ENCODE measurements around the gene MYO3B.
"Not testable (repeated sequence)": the region's sequence is repeated elsewhere in the genome, so short reads cannot be mapped to it uniquely, and the experiment has no call there.

The MYO3B gene

DNA sequence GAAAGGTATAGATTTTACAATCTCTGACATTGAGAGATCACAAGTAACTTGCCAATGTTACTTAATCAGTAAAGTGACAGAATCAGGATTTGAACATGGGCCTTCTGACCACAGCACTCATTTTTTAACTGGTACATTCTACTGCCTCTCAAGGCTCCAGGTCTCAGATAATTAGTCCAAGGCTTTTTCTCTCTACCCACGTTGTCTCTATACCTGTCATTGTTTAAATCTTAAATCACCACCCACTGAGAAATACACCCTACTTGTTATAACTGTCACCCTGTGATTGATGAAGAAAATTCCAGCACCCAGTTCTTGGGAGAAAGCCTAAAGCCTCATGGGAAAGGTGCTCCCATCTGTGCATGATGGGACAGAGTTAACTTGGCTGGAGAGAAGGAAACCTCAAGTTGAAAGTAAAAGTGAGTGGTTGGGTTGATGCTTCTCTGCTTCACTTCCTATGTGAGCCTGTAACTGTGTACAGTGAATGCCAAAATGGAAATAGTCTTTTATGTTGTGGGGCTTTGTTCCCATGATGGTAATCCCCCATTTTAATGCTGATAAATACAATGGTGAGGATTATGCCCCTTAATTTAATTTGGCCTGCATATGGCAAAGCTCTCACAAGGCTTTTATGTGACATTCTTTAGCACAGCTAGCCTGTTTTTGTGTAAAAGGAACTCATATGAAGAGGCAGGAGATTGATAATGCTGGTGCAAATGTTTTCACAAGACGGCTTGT is 347.1 kb downstream of the MYO3B start:
- no peak for DNase-seq

- DNase-seq = no peak
Observed at GRCh38 chr2:170525566-170525900, 347.6 kb downstream of the MYO3B start.

GRCh38 chr2:170530284-170530745 is 352.4 kb downstream of the MYO3B start:
- no peak for DNase-seq

DNA sequence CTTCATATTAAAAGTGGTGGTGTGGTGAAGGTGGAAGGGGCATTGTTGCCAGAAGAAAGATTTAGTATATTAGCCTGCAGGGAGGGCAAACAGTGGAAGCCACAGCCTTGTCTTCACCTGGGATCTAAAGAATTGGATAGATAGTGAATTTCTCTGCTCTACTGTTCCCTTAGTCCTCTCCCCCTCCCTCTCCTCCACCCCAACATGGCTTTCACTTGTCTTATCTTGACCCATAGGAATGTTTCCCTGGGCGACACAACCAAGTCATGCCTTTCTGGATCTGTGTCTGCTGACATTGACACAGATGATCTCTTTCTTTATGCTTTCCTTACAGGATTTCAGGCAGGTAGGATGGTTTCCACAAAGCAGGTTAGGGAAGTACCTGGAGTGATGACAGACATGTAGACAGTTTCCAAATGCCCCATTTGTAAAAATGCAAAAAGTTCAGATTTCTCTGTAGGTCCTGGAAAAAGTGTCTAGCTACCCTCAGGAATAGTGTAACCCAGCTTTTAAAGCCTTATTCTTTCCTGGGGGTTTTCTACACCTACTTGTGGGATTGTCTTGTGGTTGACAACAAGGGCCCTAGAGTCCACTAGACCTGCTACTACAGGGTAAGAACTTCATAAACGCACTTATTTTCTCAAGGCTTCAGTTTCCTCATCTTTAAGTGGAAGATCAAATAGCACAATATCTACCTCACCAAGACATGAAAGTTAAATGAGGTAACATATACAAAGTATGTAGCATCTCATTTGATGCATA is 353.0 kb downstream of the MYO3B start:
- no peak for DNase-seq

DNA sequence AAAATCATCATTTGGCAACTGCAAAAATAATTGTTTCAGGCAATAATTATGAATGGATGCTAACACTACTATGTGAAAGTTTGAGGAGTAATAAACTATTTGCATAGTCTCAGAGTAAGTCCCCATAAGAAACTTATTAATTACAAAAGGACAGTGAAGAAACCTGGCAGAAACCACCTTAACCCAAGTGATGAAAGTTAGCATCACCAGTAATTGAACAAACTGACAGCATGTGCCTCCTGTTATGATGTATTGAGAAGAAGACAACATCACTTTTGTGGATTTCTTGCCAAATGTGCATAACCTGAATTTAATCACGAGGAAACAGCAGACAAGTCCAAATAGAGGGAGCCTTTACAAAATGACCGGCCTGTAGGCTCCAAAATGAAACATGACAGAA is 353.9 kb downstream of the MYO3B start:
- no peak for DNase-seq

DNA sequence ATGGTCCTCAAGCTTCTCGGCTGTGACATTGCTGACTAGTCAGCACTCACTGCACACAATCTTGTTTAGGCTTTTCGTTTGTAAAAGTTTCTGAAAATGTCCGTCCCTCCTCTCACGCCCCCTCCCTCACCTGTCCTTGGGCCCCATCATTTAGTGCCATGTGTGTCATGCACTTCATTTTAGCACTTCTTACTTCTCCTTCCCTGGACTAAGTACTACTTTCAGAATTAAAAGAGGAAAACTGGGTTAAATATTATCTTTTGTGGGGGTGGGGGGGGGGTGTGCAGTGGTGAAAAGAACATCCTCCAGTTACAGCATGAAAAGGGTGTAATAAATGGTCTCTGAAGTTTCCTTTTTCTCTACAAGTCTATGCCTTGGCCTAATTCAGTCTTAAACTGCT is 355.2 kb downstream of the MYO3B start:
- DNase-seq = no peak

GRCh38 chr2:170535552-170535951 is 357.6 kb downstream of the MYO3B start:
- no peak for DNase-seq

DNA sequence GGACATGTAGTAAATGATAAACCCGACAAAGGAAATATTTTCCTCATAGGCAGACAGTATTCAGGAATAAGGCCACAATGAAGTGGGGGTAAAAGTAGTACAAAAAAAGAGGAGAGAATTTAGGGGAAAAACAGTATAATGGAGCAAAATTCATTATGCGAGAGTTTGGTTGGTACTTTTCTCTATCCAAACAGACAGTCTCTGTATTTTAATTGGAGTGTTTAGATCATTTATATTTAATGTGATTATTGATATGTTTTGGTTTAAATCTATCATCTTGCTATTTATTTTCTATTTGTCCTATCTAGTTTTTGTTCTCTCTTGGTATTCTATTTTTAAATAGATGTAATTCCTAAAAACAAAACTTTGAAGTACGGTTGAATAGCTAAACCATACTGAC is 366.9 kb downstream of the MYO3B start:
- DNase-seq = no peak

DNA sequence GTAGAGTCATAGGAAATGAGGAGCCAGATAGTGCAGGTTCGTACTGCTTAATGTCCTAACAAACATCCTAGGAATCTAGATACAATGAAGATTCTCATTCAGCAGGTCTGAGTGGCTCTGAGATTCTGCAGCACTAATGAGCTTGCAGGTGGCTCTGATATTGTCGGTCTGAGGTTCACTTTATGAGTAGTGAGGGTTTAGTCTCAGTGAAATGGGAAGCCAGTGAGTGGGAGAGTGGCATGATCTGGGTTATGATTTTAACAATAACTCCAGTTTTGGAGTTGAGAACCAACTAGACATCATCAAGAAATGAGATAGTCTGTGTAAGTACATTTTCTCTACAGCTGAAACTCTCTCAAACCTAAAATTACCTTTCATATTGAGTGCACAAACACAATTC is 370.4 kb downstream of the MYO3B start:
- no peak for DNase-seq

DNA sequence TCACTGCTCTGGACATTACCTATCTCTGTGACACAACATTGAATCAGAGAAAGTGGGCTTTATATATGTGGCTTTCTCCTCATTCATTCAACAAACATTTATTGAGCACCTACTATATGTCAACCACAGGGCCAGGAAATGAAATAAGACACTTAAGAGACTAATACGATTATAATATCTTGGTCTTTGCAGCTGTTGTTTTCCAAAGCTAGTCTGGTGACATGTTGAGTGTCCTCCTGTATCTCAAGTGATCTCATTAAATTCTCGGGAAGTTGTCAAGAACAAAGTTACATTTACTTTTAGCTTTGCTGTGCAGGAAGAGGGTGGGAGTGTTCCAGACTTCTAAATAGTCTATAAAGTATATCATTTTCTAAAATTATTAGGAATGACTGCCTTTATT is 372.6 kb downstream of the MYO3B start:
- DNase-seq = no peak

DNA sequence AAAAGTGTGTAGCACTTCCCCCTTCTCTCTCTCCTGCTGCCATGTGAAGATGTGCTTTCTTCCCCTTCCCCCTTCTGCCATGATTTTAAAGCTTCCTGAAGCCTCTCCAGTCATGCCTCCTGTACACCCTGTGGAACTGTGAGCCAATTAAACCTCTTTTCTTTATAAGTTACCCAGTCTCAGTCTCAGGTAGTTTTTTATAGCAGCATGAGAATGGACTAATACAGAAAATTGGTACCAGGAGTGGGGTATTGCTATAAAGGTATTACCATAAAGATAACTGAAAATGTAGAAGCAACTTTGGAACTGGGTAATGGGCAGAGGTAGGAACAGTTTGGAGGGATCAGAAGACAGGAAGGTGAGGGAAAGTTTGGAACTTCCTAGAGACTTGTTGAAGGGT is 374.0 kb downstream of the MYO3B start:
- not testable (repeated sequence) for DNase-seq

GRCh38 chr2:170553748-170554147 is 375.8 kb downstream of the MYO3B start:
- no peak for DNase-seq

DNA sequence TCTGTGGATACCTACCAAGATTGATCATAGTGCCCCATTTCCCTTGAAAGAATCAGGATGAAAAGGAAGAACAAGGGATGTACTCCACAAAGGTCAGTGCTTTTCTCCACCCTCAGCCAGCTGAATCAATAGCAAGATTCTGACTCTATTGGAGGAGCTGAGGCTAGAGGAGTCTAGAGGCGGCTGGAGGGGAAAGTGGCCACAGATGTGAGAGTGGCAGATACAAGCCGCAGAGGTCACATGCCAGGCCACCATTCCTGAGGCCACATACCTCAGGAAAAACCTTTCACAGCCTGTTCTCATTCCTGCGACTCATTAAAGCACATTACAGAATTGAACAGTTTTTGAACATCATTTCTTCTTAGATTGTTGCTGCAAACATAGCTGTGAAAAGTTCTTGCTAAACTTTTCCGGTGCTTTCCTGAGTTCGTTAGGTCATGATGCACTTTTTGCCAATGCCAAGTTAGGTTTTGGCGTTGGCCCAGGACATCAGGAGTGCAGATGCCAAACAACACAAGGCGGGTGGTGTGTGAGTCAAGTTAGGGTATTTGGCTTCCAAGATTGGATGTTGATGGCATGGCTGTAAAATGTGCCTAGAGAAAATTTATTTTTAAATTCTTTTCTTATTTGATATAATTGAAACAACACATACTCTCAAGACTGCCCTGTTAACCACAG is 376.5 kb downstream of the MYO3B start:
- DNase-seq = no peak

DNA sequence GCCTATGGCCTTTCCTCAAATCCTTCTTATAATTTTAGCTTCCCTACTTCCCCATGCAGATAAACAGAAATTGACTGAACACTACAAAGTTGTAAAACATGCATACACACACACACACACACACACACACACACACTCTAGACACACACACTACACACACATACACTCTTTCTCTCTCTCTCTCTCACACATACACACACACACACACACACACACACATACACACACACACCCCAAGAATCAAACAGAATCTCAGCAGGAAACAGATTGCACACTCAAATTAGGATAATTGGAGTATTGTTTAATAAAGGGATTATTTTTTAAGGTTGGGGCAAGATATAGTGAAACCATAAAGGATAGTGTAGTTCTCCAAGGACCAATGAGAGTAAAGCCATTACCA is 385.0 kb downstream of the MYO3B start:
- no peak for DNase-seq

- no peak for DNase-seq
Observed at GRCh38 chr2:170563401-170563800, 385.5 kb downstream of the MYO3B start.

DNA sequence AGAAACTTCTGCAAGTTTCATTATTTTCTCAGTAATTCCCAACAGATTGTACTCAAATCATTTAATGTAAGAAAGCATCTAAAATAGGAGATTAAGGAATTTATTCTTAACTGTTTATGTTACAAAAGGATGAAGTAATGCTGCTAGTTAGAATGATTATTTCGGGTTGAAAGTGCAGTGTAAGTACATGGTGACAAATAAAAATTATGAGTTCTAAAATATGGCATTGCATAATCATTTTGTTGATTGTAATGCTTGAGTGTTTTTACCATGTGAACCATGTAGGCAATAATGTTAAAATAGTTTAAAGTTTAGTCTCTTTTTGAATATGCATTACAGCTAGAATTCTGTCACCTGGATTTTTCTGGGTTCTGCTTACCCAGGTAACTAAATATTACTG is 388.2 kb downstream of the MYO3B start:
- DNase-seq = no peak

DNA sequence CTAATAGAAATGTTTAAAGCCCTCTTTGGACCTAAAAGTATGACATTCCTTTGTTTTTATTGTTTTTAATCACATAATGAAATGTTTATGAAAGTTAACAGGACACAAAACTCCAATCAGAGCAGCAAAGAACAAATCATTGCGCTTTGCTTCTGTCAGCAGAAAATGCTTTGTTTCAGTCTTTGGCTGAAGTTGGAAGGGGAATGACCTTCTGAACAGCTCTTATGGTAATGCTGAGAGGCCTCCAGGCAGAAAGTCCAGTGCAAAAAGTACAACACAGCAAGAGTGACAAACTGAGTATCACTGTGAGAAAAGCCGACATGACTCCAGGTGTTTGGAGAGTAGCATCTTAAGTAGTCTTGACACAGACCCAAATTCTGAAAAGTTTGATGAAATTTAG is 389.5 kb downstream of the MYO3B start:
- DNase-seq = no peak

GRCh38 chr2:170568511-170568910 is 390.6 kb downstream of the MYO3B start:
- DNase-seq = no peak

- no peak for DNase-seq
Observed at GRCh38 chr2:170571612-170572011, 393.7 kb downstream of the MYO3B start.

DNA sequence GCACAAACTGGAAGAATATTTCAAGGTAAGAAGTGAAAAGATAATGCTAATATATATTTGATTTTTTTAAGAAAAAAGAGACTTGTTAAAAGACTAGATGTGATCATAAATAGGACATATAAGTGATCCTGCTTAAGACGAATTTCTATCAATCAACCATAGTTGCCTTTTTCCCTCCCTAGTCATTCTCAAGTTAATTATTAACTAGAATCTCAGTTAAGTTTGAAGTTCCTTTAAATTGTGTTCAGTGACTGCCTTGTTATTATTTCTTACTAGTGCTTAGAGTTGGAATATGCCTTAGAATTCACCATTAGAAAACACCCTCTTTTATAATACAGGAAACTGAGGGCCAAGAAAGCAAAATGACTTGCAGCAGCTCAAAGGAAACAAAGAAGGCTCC is 395.7 kb downstream of the MYO3B start:
- DNase-seq = no peak

DNA sequence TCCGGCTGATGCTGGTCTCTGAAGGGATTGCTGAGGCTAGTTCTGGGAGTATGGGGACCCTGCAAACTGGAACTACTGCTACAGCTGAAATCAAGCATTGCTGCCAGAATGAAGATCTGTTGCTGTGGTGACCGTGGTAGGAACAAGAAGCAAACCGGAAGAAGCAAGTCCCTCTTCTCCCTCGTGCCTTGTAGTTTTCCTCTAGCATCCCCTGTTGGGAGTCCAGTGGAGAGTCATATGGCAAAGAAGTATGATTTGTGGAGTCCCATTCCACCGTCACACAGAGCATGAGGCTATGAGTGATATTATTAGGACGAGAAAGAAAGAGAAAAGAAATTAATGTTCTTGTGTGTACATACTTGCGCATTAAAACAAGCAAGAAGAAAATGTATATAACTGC is 398.3 kb downstream of the MYO3B start:
- DNase-seq = no peak

- DNase-seq = no peak
Observed at GRCh38 chr2:170577356-170577755, 399.4 kb downstream of the MYO3B start.

- DNase-seq = no peak
Observed at GRCh38 chr2:170578606-170579005, 400.7 kb downstream of the MYO3B start.

GRCh38 chr2:170579511-170579910 is 401.6 kb downstream of the MYO3B start:
- no peak for DNase-seq

Measured in activated effector memory CD4-positive, alpha-beta T cell treated with anti-CD3 and anti-CD28 coated beads, Interleukin-2, amount 50 U/mL, for 16 hours (primary cell).